Type B pancreatic cell (in vitro differentiated cells): ENCODE measurements around the gene EBI3. TPM values are rescaled to one million over a fixed set of nuclear protein-coding genes. Genes with fewer than 3 reads are reported as not detected.
A peak's percentile ranks its signal among the peaks of the same experiment; 100 is the strongest.

Source experiments
- DNase-seq: peaks from one replicate; pipeline ENCODE4 v3.0.0; 2021; ENCODE audit warnings: mixed read lengths; ENCODE audit not compliant: unreplicated experiment; ENCODE audit errors: extremely low spot score
- H3K27ac Mint-ChIP-seq: 2 replicates; pipeline ENCODE4 v1.8.0; 2021; ENCODE audit warnings: mild to moderate bottlenecking, mixed read lengths
- H3K27me3 Mint-ChIP-seq: 2 replicates; pipeline ENCODE4 v1.8.0; 2021; ENCODE audit warnings: mixed read lengths
- H3K36me3 Mint-ChIP-seq: 2 replicates; pipeline ENCODE4 v1.8.0; 2021; ENCODE audit warnings: mixed read lengths
- H3K4me1 Mint-ChIP-seq: one replicate; pipeline ENCODE4 v1.8.0; 2021; ENCODE audit warnings: mixed read lengths; ENCODE audit not compliant: unreplicated experiment
- H3K4me3 Mint-ChIP-seq: 2 replicates; pipeline ENCODE4 v1.8.0; 2021; ENCODE audit warnings: mild to moderate bottlenecking, mixed read lengths
- H3K9me3 Mint-ChIP-seq: 2 replicates; pipeline ENCODE4 v1.8.0; 2021; ENCODE audit warnings: mixed read lengths
- total RNA-seq: library from RNA; stranded (reverse); gene quantifications from 2 replicates; pipeline ENCODE4 v1.2.1, GENCODE V29; 2021; ENCODE audit warnings: low replicate concordance
- TF ChIP-seq, protein P1 (sequence below): fragments of 200-600 bp; sonication (generic); conservative IDR thresholded peaks from 2 replicates; pipeline ENCODE4 v1.5.0; 2021; ENCODE audit warnings: antibody characterized with exemption, mild to moderate bottlenecking

EBI3 gene
- total RNA-seq, 1 donor from 2014 or later, result 0.43 TPM

DNA sequence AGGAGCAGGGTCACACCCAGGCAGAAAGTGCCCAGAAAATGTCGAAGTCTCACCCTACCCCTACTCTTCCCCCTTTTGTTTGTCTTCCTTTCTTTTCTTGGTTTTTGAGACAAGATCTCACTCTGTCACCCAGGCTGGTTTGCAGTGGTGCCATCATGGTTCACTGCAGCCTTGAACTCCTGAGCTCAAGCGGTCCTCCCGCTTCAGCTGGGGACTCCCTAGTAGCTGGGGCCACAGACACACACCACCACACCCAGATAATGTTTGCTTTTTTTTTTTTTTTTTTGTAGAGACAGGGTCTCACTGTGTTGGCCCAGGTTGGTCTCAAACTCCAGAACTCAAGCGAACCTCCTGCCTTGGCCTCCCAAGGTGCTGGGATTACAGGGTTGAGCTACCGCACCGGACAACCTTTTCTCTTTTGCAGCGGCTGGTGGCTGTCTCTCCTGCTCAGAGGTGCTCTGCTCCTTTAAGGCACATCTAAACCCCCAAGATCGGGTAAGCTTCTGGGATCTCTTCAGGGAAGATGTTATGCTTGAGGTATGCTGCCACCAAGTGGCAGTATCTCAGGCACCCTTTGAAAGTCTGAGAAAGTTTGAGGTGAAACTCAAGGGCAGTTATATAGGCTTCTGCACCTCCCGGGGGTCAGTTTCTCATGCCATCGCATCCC is 22.4 kb upstream of the EBI3 start:
- TF ChIP-seq, protein P1, sequence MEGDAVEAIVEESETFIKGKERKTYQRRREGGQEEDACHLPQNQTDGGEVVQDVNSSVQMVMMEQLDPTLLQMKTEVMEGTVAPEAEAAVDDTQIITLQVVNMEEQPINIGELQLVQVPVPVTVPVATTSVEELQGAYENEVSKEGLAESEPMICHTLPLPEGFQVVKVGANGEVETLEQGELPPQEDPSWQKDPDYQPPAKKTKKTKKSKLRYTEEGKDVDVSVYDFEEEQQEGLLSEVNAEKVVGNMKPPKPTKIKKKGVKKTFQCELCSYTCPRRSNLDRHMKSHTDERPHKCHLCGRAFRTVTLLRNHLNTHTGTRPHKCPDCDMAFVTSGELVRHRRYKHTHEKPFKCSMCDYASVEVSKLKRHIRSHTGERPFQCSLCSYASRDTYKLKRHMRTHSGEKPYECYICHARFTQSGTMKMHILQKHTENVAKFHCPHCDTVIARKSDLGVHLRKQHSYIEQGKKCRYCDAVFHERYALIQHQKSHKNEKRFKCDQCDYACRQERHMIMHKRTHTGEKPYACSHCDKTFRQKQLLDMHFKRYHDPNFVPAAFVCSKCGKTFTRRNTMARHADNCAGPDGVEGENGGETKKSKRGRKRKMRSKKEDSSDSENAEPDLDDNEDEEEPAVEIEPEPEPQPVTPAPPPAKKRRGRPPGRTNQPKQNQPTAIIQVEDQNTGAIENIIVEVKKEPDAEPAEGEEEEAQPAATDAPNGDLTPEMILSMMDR, result peak; percentile 26
- Mint-ChIP-seq H3K4me1 (peaks cover 5% of the 10 kb centered on the region), H3K27ac (no peak overlapping the region), H3K27me3 (peaks cover 19% of the 10 kb centered on the region), H3K4me3 (no peak overlapping the region), H3K36me3 (no peaks in the 10 kb centered on the region), H3K9me3 (no peaks in the 10 kb centered on the region)
- DNase-seq, result no peak

DNA sequence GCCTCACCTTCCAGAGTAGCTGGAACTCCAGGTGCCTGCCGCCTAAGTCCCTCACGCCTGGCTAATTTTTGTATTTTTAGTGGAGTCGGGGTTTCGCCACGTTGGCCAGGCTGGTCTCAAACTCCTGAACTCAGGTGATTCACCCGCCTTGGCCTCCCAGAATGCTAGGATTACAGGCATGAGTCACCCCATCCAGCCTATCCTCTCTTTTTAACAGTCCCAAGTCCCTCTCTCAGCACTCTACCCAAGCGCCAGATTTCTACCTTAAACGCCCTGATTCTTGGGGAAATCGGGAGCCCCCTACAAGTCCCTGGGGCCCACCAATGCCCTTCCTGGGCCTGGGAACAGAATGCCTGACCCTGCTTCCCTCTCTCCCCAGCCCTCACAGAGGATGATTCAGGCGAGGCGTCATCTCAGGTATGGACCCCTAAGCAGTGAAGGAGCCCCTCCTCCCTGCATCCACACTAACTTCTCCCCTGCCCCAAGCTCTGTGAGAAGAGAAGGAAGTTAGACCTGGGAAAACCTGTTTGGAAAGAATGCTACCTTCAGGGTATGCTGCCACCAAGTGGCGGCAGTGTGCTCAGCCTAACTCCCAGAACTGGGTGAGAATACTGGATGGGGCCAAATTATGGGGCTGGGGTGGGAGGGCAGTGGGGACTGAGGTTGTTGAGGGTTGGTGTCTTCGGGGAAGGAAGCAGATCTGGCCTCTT is 20.8 kb upstream of the EBI3 start:
- TF ChIP-seq, protein P1, result peak; percentile 47
- Mint-ChIP-seq H3K36me3 (no peaks in the 10 kb centered on the region), H3K27me3 (peaks cover 22% of the 10 kb centered on the region), H3K27ac (no peak overlapping the region), H3K4me3 (no peak overlapping the region), H3K9me3 (no peaks in the 10 kb centered on the region), H3K4me1 (peaks cover 5% of the 10 kb centered on the region)
- no peak for DNase-seq

DNA sequence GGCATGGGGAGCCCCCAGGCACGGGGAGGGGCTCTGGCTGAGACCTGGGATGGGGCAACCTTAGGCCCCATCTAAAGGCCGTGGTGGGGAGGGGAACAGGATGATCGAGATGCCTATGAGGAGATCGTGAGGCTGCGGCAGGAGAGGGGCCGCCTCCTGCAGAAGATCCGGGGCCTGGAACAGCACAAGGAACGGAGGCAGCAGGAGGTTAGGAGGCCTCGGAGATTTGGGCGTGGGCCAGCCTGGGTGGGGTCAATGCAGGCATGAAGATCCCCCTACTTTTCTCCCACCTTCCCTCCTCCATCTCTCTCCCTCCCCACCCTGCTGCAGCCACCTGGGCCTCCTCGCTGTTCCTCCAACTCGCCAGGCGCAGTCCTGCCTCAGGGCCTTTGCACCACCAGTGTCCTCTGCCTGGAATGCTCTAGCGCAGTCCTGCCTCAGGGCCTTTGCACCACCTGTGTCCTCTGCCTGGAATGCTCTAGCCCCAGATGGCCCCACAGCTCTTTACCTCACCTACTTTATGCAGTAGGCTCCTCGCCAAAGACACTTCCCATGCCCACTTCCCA is 19.1 kb upstream of the EBI3 start:
- H3K27me3 Mint-ChIP-seq, result peaks cover 24% of the 10 kb centered on the region
- no peak overlapping the region for H3K4me3 Mint-ChIP-seq
- TF ChIP-seq, protein P1, result no peak
- no peak for DNase-seq
- no peaks in the 10 kb centered on the region for H3K36me3 Mint-ChIP-seq
- no peak overlapping the region for H3K27ac Mint-ChIP-seq
- no peaks in the 10 kb centered on the region for H3K4me1 Mint-ChIP-seq
- H3K9me3 Mint-ChIP-seq, result no peaks in the 10 kb centered on the region

DNA sequence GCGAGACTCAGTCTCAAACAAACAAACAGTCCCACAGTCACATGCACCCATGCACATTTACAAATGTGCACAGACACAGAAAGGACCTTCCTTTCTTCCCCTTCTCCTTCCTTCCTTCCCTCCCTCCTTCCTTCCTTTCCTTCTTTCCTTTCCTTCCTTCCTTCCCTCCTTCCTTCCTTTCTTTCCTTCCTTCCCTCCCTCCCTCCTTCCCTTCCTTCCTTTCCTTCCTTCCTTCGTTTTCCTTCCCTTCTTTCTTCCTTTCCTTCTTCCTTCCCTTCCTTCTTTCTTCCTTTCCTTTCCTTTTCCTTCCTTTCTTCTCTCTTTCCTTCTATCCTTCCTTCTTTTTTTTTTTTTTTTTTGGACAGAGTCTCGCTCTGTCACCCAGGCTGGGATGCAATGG is 16.2 kb upstream of the EBI3 start:
- no peak for DNase-seq
- Mint-ChIP-seq H3K9me3 (no peaks in the 10 kb centered on the region), H3K4me1 (no peaks in the 10 kb centered on the region), H3K4me3 (no peak overlapping the region), H3K27me3 (peaks cover 21% of the 10 kb centered on the region), H3K36me3 (no peaks in the 10 kb centered on the region), H3K27ac (no peak overlapping the region)
- TF ChIP-seq, protein P1, result no peak

DNA sequence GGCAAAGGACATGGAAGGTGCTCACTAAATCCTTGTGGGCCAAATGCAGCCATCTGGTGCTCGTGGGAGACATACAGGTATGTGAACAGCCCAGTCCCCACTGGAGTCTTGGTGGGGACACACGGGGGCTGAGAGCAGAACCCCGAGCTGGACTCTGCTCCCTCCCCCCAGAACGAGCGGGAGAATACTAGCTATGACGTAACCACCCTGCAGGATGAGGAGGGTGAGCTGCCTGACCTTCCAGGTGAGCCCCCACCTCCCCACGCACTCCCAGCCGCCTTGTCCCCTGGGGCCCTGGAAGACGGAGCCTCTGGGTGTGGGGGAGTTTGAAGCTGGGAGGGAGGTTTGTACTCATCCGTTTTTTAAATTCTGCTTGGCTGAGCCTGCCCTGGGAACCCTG is 13.5 kb upstream of the EBI3 start:
- DNase-seq, result no peak
- TF ChIP-seq, protein P1, result no peak
- Mint-ChIP-seq H3K27ac (no peak overlapping the region), H3K36me3 (no peaks in the 10 kb centered on the region), H3K27me3 (peaks cover 21% of the 10 kb centered on the region), H3K9me3 (no peaks in the 10 kb centered on the region), H3K4me3 (no peak overlapping the region), H3K4me1 (no peaks in the 10 kb centered on the region)
